HEK293T (cell line): ENCODE measurements around the gene FBXO39.

Source experiments
- BHLHE40 ChIP-seq: fragments of 450-650 bp; IDR thresholded peaks from 2 replicates; pipeline ENCODE4 v1.6.1; 2016; ENCODE audit warnings: mild to moderate bottlenecking, moderate library complexity, borderline replicate concordance
- ELF4 ChIP-seq: fragments of 450-650 bp; IDR thresholded peaks from 2 replicates; pipeline ENCODE4 v1.6.1; 2017; ENCODE audit warnings: antibody characterized with exemption
- FOXK2 ChIP-seq: fragments of 450-650 bp; IDR thresholded peaks from 2 replicates; pipeline ENCODE4 v1.6.1; 2016; ENCODE audit warnings: mild to moderate bottlenecking
- FOXM1 ChIP-seq: fragments of 450-650 bp; IDR thresholded peaks from 2 replicates; pipeline ENCODE4 v1.6.1; 2017; ENCODE audit warnings: mild to moderate bottlenecking, borderline replicate concordance
- HDGF ChIP-seq: fragments of 450-650 bp; IDR thresholded peaks from 2 replicates; pipeline ENCODE4 v1.6.1; 2017; ENCODE audit warnings: antibody characterized with exemption, borderline replicate concordance
- SP1 ChIP-seq: fragments of 450-650 bp; IDR thresholded peaks from 2 replicates; pipeline ENCODE4 v1.6.1; 2017
- ZNF384 ChIP-seq: fragments of 450-650 bp; IDR thresholded peaks from 2 replicates; pipeline ENCODE4 v1.6.1; 2016

- TF ChIP-seq ELF4 (no peak), FOXM1 (no peak), BHLHE40 (no peak), HDGF (no peak), SP1 (no peak), FOXK2 (no peak), ZNF384 (no peak)
These were observed 21.8 kb downstream of the FBXO39 start for GRCh38 chr17:6797718-6798351.
